ENCODE measurements around the gene ZSWIM5. TPM values are rescaled to one million over a fixed set of nuclear protein-coding genes. Genes with fewer than 3 reads are reported as not detected.
"Not testable (repeated sequence)": the region's sequence is repeated elsewhere in the genome, so short reads cannot be mapped to it uniquely, and the experiment has no call there.

ZSWIM5 gene
- total RNA-seq, 1 experiment from 2014 or later, result 2.2 TPM

DNA sequence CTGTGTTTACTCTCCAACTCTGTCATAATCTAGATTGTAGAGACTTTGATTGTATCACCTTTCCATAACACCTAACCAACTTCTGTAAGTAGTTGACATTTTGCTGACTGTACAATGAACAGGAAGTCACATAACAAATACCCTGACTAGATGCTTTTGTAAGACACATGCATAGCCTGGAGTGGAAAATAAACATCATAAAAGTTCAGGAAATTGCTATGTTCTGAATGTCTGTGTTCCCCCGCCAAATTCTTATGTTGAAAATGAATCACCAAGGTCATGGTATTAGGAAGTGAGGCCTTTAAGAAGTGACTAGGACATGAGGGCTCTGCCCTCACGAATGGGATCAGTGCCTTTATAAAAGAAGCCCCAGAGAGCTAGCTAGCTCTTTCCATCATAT, 40.4 kb upstream of the ZSWIM5 start (continued):
- no peak for TF ChIP-seq JUN (CRISPR knock-in tag; IDR thresholded peaks at IDR 0.05)
- no peak for TF ChIP-seq CREM (CRISPR knock-in tag; IDR thresholded peaks at IDR 0.05)
- no peak for TF ChIP-seq MXD4 (CRISPR knock-in tag; IDR thresholded peaks at IDR 0.05; ENCODE audit: borderline replicate concordance)
- no peak for TF ChIP-seq RELA (CRISPR knock-in tag; IDR thresholded peaks at IDR 0.05; ENCODE audit: borderline replicate concordance)

DNA sequence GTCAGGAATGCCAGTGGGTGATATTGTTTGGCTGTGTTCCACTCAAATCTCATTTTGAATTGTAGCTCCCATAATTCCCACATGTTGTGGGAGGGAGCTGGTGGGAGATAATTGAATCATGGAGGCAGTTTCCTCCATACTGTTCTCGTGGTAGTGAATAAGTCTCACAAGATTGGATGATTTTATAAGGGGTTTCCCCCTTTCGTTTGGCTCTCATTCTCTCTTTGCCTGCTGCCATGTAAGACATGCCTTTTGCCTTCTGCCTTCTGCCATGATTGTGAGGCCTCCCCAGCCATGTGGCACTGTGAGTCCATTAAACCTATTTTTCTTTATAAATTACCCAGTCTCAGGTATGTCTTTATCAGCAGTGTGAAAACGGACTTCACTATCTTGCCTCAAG, 40.0 kb upstream of the ZSWIM5 start:
- H3K36me3 Mint-ChIP-seq, result peaks cover 29% of the 10 kb centered on the region
- H3K4me1 Mint-ChIP-seq; H3K4me3 Mint-ChIP-seq; CTCF ChIA-PET; H3K27ac Mint-ChIP-seq; POLR2A ChIA-PET; DNase-seq (ENCODE audit: low spot score); ATAC-seq; H3K27me3 Mint-ChIP-seq (ENCODE audit: low read depth): not testable (repeated sequence)
- H3K9me3 Mint-ChIP-seq, result peaks cover 54% of the 10 kb centered on the region

- ATAC-seq, result no peak
- CTCF ChIA-PET, result no interaction called here
- POLR2A ChIA-PET, result no interaction called here
- Mint-ChIP-seq H3K36me3 (peaks cover 40% of the 10 kb centered on the region), H3K4me1 (no peaks in the 10 kb centered on the region), H3K9me3 (peaks cover 69% of the 10 kb centered on the region), H3K4me3 (no peak overlapping the region), H3K27ac (no peak overlapping the region), H3K27me3 (ENCODE audit: low read depth) (peaks cover 3% of the 10 kb centered on the region; the same call in 1 of the 2 replicates)
- no peak for TF ChIP-seq SMAD3 (CRISPR knock-in tag; IDR thresholded peaks at IDR 0.05; ENCODE audit: borderline replicate concordance)
- TF ChIP-seq, protein P1, sequence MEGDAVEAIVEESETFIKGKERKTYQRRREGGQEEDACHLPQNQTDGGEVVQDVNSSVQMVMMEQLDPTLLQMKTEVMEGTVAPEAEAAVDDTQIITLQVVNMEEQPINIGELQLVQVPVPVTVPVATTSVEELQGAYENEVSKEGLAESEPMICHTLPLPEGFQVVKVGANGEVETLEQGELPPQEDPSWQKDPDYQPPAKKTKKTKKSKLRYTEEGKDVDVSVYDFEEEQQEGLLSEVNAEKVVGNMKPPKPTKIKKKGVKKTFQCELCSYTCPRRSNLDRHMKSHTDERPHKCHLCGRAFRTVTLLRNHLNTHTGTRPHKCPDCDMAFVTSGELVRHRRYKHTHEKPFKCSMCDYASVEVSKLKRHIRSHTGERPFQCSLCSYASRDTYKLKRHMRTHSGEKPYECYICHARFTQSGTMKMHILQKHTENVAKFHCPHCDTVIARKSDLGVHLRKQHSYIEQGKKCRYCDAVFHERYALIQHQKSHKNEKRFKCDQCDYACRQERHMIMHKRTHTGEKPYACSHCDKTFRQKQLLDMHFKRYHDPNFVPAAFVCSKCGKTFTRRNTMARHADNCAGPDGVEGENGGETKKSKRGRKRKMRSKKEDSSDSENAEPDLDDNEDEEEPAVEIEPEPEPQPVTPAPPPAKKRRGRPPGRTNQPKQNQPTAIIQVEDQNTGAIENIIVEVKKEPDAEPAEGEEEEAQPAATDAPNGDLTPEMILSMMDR (IDR thresholded peaks at IDR 0.05), result no peak
- TF ChIP-seq SMAD4 (CRISPR knock-in tag; IDR thresholded peaks at IDR 0.05), result no peak
- TF ChIP-seq ESRRA (CRISPR knock-in tag; IDR thresholded peaks at IDR 0.05; ENCODE audit: borderline replicate concordance), result no peak
- no peak for TF ChIP-seq TP53 (CRISPR knock-in tag; IDR thresholded peaks at IDR 0.05)
- TF ChIP-seq NFATC4 (CRISPR knock-in tag; IDR thresholded peaks at IDR 0.05), result no peak
- TF ChIP-seq ZNF263 (CRISPR knock-in tag; IDR thresholded peaks at IDR 0.05; ENCODE audit: low read depth), result no peak
- no peak for TF ChIP-seq ATF6 (CRISPR knock-in tag; IDR thresholded peaks at IDR 0.05)
- no peak for TF ChIP-seq ATF2 (CRISPR knock-in tag; IDR thresholded peaks at IDR 0.05; ENCODE audit: borderline replicate concordance, low read depth)
- DNase-seq (ENCODE audit: low spot score), result no peak
These were observed 38.3 kb upstream of the ZSWIM5 start for GRCh38 chr1:45244660-45245059.

GRCh38 chr1:45243476-45244343, 37.3 kb upstream of the ZSWIM5 start:
- Mint-ChIP-seq H3K4me1 (no peaks in the 10 kb centered on the region), H3K27ac (no peak overlapping the region), H3K27me3 (ENCODE audit: low read depth) (peaks cover 3% of the 10 kb centered on the region; the same call in 1 of the 2 replicates), H3K9me3 (peaks cover 78% of the 10 kb centered on the region), H3K4me3 (no peak overlapping the region), H3K36me3 (peaks cover 45% of the 10 kb centered on the region)
- ChIA-PET CTCF (no interaction called here), POLR2A (no interaction called here)
- ATAC-seq (no peak), DNase-seq (ENCODE audit: low spot score) (no peak)
- TF ChIP-seq, protein P2, sequence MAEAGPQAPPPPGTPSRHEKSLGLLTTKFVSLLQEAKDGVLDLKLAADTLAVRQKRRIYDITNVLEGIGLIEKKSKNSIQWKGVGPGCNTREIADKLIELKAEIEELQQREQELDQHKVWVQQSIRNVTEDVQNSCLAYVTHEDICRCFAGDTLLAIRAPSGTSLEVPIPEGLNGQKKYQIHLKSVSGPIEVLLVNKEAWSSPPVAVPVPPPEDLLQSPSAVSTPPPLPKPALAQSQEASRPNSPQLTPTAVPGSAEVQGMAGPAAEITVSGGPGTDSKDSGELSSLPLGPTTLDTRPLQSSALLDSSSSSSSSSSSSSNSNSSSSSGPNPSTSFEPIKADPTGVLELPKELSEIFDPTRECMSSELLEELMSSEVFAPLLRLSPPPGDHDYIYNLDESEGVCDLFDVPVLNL (CRISPR knock-in tag; IDR thresholded peaks at IDR 0.05; ENCODE audit: borderline replicate concordance, low read depth), result no peak
- no peak for TF ChIP-seq ZNF423 (CRISPR knock-in tag; IDR thresholded peaks at IDR 0.05)
- no peak for TF ChIP-seq NFATC4 (CRISPR knock-in tag; IDR thresholded peaks at IDR 0.05)
- no peak for TF ChIP-seq ZNF232 (CRISPR knock-in tag; IDR thresholded peaks at IDR 0.05)
- TF ChIP-seq, protein P3, sequence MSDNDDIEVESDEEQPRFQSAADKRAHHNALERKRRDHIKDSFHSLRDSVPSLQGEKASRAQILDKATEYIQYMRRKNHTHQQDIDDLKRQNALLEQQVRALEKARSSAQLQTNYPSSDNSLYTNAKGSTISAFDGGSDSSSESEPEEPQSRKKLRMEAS (CRISPR knock-in tag; IDR thresholded peaks at IDR 0.05), result no peak
- no peak for TF ChIP-seq ETV6 (CRISPR knock-in tag; IDR thresholded peaks at IDR 0.05)
- TF ChIP-seq ATF1 (CRISPR knock-in tag; IDR thresholded peaks at IDR 0.05), result no peak
- TF ChIP-seq CBFB (CRISPR knock-in tag; IDR thresholded peaks at IDR 0.05; ENCODE audit: low read depth), result no peak
- no peak for TF ChIP-seq AR (CRISPR knock-in tag; IDR thresholded peaks at IDR 0.05)

Measured in WTC11 (cell line).